Measurements from ENCODE around the gene EIF6. TPM values are rescaled to one million over a fixed set of nuclear protein-coding genes. Genes with fewer than 3 reads are reported as not detected.

Gene EIF6
- total and polyA plus RNA-seq, 2 of the 8 experiments (the other 6 are each of a cell fraction or from before 2014, with no cell fraction given) = 184 to 319 TPM

- H3K4ac ChIP-seq (replicated peaks; ENCODE audit: insufficient read length, low read depth, low read length) = no peak overlapping the region
- H4K8ac ChIP-seq (ENCODE audit: extremely low read depth, insufficient read depth, low read length) = no peak overlapping the region; the same call in 1 of the 2 replicates
- no peak overlapping the region for H2BK20ac ChIP-seq (ENCODE audit: low read length)
- H3K79me1 ChIP-seq (ENCODE audit: low read depth, low read length) = peaks cover 12% of the 10 kb centered on the region; the same call in 1 of the 2 replicates
- H3K36me3 ChIP-seq (ENCODE audit: control insufficient read depth in 2 of 4, insufficient read depth in 4 of 4, low read length in 3 of 4) = peaks cover 25 to 43% (median 28%) of the 10 kb centered on the region in 4 experiments
- peaks cover 9 to 29% of the 10 kb centered on the region in 2 experiments for H3K79me2 ChIP-seq (ENCODE audit: control insufficient read depth in 1 of 2, insufficient read depth in 2 of 2, low read length in 2 of 2)
- no peak overlapping the region for H4K91ac ChIP-seq (replicated peaks; ENCODE audit: insufficient read length, low read length)
- ChIA-PET CTCF (ENCODE audit: partially characterized antibody) (interaction anchor here (0.7 to 11.1 kb wide), 6 partner anchors 10 to 184 kb away, joined by 3 to 104 read pairs (median 3); no protein-coding TSS in a partner anchor), POLR2A (ENCODE audit: partially characterized antibody) (interaction anchor here (0.6 to 5.7 kb wide), 10 partner anchors 8 to 244 kb away, joined by 3 to 39 read pairs (median 5); partner anchors contain the start of gene FAM83C)
- H2BK12ac ChIP-seq (ENCODE audit: low read depth, low read length) = no peak overlapping the region
- H3K14ac ChIP-seq (ENCODE audit: insufficient read length) = no peak overlapping the region
- WGBS, 2 experiments (ENCODE audit: extremely low coverage in 1 of 2, insufficient coverage in 1 of 2, insufficient read length in 1 of 2, insufficient replicate concordance in 2 of 2, low coverage in 1 of 2, low lambda C conversion rate in 2 of 2, missing lambda C conversion rate in 1 of 2) = 92% methylated on average over 7 of the region's 7 CpGs; no CpG with 5 or more reads in 1 of the 2 experiments
- H2BK5ac ChIP-seq (ENCODE audit: low read depth, low read length) = no peak overlapping the region
- TF ChIP-seq RAD21 (IDR thresholded peaks at IDR 0.05 in 1 of 2, conservative IDR thresholded peaks at IDR 0.05 in 1 of 2; ENCODE audit: low read depth in 2 of 2, low read length in 2 of 2) (no peak), POLR2AphosphoS5 (IDR thresholded peaks at IDR 0.05; ENCODE audit: low read depth, low read length) (peak; percentile 55; the same call in 1 of the 2 replicates)
- H3K9me3 ChIP-seq (ENCODE audit: insufficient read depth in 2 of 2, low read depth in 1 of 2, low read length in 1 of 2) = no peaks in the 10 kb centered on the region
- H3K4me1 ChIP-seq (replicated peaks in 1 of 4; ENCODE audit: control insufficient read depth in 3 of 4, insufficient read depth in 4 of 4, low read length in 3 of 4) = peaks cover 4 to 15% (median 9%) of the 10 kb centered on the region in 4 experiments; a peak in 6 of 7 replicates
- H2AFZ ChIP-seq (ENCODE audit: low read length) = no peak overlapping the region
- DNase-seq (ENCODE audit: low read depth in 1 of 2, low spot score in 2 of 2) (no peak), FAIRE-seq (no peak)
- no peak overlapping the region for H2AK5ac ChIP-seq (ENCODE audit: low read depth, low read length)
- H2BK15ac ChIP-seq (ENCODE audit: low read length) = no peak overlapping the region
- H3K56ac ChIP-seq (replicated peaks; ENCODE audit: insufficient read length, low read depth, low read length) = no peak overlapping the region
- no peak overlapping the region for H3K4me2 ChIP-seq (ENCODE audit: insufficient read depth in 1 of 2, low read depth in 2 of 2, low read length in 2 of 2)
- no peak overlapping the region for H3K27ac ChIP-seq (ENCODE audit: low read depth, low read length)
- H2BK120ac ChIP-seq (replicated peaks; ENCODE audit: low read depth, low read length) = no peak overlapping the region
- peaks cover 9% of the 10 kb centered on the region for H3K23me2 ChIP-seq (ENCODE audit: low read depth, low read length)
- H4K20me1 ChIP-seq (replicated peaks in 1 of 2; ENCODE audit: control insufficient read depth in 1 of 2, insufficient read depth in 2 of 2, low read length in 2 of 2) = peaks cover 7 to 14% of the 10 kb centered on the region in 2 experiments
- H3K9ac ChIP-seq (replicated peaks in 1 of 4; ENCODE audit: extremely low read depth in 1 of 4, low read depth in 3 of 4, low read length in 3 of 4) = no peak overlapping the region
- no peak overlapping the region for H4K5ac ChIP-seq (ENCODE audit: insufficient read length, low read depth, low read length)
- H3K27me3 ChIP-seq (replicated peaks in 1 of 4; ENCODE audit: control insufficient read depth in 3 of 4, extremely low read depth in 1 of 4, insufficient read depth in 3 of 4, low read length in 3 of 4) = no peaks in the 10 kb centered on the region
- no peak overlapping the region for H3K4me3 ChIP-seq (ENCODE audit: extremely low read depth in 1 of 4, insufficient read depth in 2 of 4, low read depth in 3 of 4, low read length in 4 of 4)
- H3K23ac ChIP-seq (ENCODE audit: insufficient read length) = no peak overlapping the region
- H3K18ac ChIP-seq (ENCODE audit: extremely low read depth, low read length) = no peak overlapping the region
Measured at GRCh38 chr20:35279533-35280174, 4.9 kb downstream of the EIF6 start.

Data from H1 (cell line).